Measurements from ENCODE around the gene CST11. TPM values are rescaled to one million over a fixed set of nuclear protein-coding genes. Genes with fewer than 3 reads are reported as not detected.
A peak's percentile ranks its signal among the peaks of the same experiment; 100 is the strongest.

The CST11 gene
- total RNA-seq, 1 experiment from 2014 or later, result not detected

- CTCF ChIA-PET, result no interaction called here
- Mint-ChIP-seq H3K27ac (ENCODE audit: unreplicated experiment) (no peak overlapping the region), H3K4me3 (ENCODE audit: low read depth, unreplicated experiment) (no peak overlapping the region), H3K4me1 (ENCODE audit: low read depth, unreplicated experiment) (no peaks in the 10 kb centered on the region), H3K27me3 (ENCODE audit: unreplicated experiment) (no peaks in the 10 kb centered on the region), H3K9me3 (ENCODE audit: low read depth, unreplicated experiment) (no peaks in the 10 kb centered on the region), H3K36me3 (ENCODE audit: insufficient read depth, unreplicated experiment) (no peaks in the 10 kb centered on the region)
- intact Hi-C loops (cut with micrococcal nuclease; ENCODE audit: unreplicated experiment), result loop anchor here (5.0 kb wide), 1 partner anchor 217 kb away; no protein-coding TSS in a partner anchor
- BruUV-seq (replicated peaks), result no TSS peak
- no peak for DNase-seq
- TF ChIP-seq CTCF (IDR thresholded peaks at IDR 0.05; ENCODE audit: unreplicated experiment), result no peak
These were observed 7.8 kb downstream of the CST11 start for GRCh38 chr20:23444859-23445258.

- H3K4me3 Mint-ChIP-seq (ENCODE audit: low read depth, unreplicated experiment), result no peak overlapping the region
- H3K4me1 Mint-ChIP-seq (ENCODE audit: low read depth, unreplicated experiment), result no peaks in the 10 kb centered on the region
- no peaks in the 10 kb centered on the region for H3K36me3 Mint-ChIP-seq (ENCODE audit: insufficient read depth, unreplicated experiment)
- DNase-seq, result no peak
- TF ChIP-seq CTCF (IDR thresholded peaks at IDR 0.05; ENCODE audit: unreplicated experiment), result no peak
- CTCF ChIA-PET, result no interaction called here
- no peaks in the 10 kb centered on the region for H3K9me3 Mint-ChIP-seq (ENCODE audit: low read depth, unreplicated experiment)
- H3K27me3 Mint-ChIP-seq (ENCODE audit: unreplicated experiment), result no peaks in the 10 kb centered on the region
- intact Hi-C loops (cut with micrococcal nuclease; ENCODE audit: unreplicated experiment), result loop anchor here (1.0 to 5.0 kb wide), 2 partner anchors 164 to 220 kb away; no protein-coding TSS in a partner anchor
- no TSS peak for BruUV-seq (replicated peaks)
- no peak overlapping the region for H3K27ac Mint-ChIP-seq (ENCODE audit: unreplicated experiment)
These were observed 10.2 kb downstream of the CST11 start for GRCh38 chr20:23442436-23442835.

GRCh38 chr20:23441850-23442313 lies 10.8 kb downstream of the CST11 start:
- H3K36me3 Mint-ChIP-seq (ENCODE audit: insufficient read depth, unreplicated experiment), result no peaks in the 10 kb centered on the region
- H3K9me3 Mint-ChIP-seq (ENCODE audit: low read depth, unreplicated experiment), result no peaks in the 10 kb centered on the region
- H3K27ac Mint-ChIP-seq (ENCODE audit: unreplicated experiment), result no peak overlapping the region
- CTCF ChIA-PET, result interaction anchor here (0.7 kb wide), 1 partner anchor 83 kb away, joined by 3 read pairs; no protein-coding TSS in a partner anchor
- intact Hi-C loops (cut with micrococcal nuclease; ENCODE audit: unreplicated experiment), result loop anchor here (1.0 to 5.0 kb wide), 2 partner anchors 164 to 220 kb away; no protein-coding TSS in a partner anchor
- no peaks in the 10 kb centered on the region for H3K4me1 Mint-ChIP-seq (ENCODE audit: low read depth, unreplicated experiment)
- BruUV-seq (replicated peaks), result no TSS peak
- no peaks in the 10 kb centered on the region for H3K27me3 Mint-ChIP-seq (ENCODE audit: unreplicated experiment)
- peak; percentile 42 for TF ChIP-seq CTCF (IDR thresholded peaks at IDR 0.05; ENCODE audit: unreplicated experiment)
- peak; percentile 45 for DNase-seq
- H3K4me3 Mint-ChIP-seq (ENCODE audit: low read depth, unreplicated experiment), result no peak overlapping the region

GRCh38 chr20:23440004-23440403 lies 12.7 kb downstream of the CST11 start:
- intact Hi-C loops (cut with micrococcal nuclease; ENCODE audit: unreplicated experiment), result loop anchor here (5.0 kb wide), 1 partner anchor 222 kb away; no protein-coding TSS in a partner anchor
- H3K4me1 Mint-ChIP-seq (ENCODE audit: low read depth, unreplicated experiment), result no peaks in the 10 kb centered on the region
- H3K27ac Mint-ChIP-seq (ENCODE audit: unreplicated experiment), result no peak overlapping the region
- no peak for DNase-seq
- H3K9me3 Mint-ChIP-seq (ENCODE audit: low read depth, unreplicated experiment), result no peaks in the 10 kb centered on the region
- H3K36me3 Mint-ChIP-seq (ENCODE audit: insufficient read depth, unreplicated experiment), result no peaks in the 10 kb centered on the region
- no peak for TF ChIP-seq CTCF (IDR thresholded peaks at IDR 0.05; ENCODE audit: unreplicated experiment)
- no peak overlapping the region for H3K4me3 Mint-ChIP-seq (ENCODE audit: low read depth, unreplicated experiment)
- CTCF ChIA-PET, result no interaction called here
- H3K27me3 Mint-ChIP-seq (ENCODE audit: unreplicated experiment), result no peaks in the 10 kb centered on the region
- no TSS peak for BruUV-seq (replicated peaks)
